ENCODE results near the gene TNNT1. TPM values are rescaled to one million over a fixed set of nuclear protein-coding genes. Genes with fewer than 3 reads are reported as not detected.

TNNT1 gene
- total RNA-seq, 4 donors from 2014 or later = not detected

DNA sequence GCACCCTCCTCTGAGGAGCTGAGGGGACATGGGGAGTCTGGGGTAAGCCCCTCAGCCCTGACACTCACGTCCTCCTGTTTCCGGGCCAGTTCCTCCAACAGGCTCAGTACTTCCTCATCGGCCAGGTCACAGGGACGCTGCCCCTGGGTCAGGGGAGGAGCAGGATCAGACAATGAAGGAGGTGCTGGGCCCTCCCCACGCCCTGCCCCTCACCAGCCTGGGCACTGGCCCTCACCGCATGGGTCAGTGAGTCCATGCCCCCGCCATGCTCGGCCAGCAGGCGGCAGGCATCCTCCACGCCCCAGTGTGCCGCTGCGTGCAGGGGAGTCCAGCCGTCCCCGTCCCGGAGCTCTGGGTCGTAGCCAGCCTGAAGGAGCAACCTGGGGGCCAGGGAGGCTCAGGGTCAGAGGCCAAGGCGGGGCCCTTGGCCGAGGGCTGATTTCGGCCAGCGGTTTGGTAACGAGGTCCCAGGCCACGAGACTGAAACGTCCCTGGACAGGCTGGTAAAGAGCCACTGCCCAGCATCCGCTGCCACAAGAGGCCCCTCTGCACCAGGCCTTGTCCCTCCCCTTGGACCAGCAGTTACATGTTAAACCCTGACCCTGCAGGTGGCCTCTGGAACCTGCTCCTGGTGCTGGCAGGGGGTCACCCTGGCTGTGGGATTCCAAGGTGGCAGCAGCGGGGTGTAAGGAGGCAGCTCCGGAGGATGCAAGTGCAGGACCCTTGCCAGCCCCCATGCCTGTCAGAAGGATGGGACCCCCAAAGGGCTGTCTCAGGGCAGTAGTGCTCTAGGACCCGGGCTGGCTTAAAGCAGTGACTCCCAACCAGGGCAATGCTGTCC lies 50.1 kb downstream of the TNNT1 start:
- TF ChIP-seq, protein P1, sequence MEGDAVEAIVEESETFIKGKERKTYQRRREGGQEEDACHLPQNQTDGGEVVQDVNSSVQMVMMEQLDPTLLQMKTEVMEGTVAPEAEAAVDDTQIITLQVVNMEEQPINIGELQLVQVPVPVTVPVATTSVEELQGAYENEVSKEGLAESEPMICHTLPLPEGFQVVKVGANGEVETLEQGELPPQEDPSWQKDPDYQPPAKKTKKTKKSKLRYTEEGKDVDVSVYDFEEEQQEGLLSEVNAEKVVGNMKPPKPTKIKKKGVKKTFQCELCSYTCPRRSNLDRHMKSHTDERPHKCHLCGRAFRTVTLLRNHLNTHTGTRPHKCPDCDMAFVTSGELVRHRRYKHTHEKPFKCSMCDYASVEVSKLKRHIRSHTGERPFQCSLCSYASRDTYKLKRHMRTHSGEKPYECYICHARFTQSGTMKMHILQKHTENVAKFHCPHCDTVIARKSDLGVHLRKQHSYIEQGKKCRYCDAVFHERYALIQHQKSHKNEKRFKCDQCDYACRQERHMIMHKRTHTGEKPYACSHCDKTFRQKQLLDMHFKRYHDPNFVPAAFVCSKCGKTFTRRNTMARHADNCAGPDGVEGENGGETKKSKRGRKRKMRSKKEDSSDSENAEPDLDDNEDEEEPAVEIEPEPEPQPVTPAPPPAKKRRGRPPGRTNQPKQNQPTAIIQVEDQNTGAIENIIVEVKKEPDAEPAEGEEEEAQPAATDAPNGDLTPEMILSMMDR (IDR thresholded peaks at IDR 0.05) = no peak
- Histone ChIP-seq H3K27ac (no peak overlapping the region), H3K27me3 (no peaks in the 10 kb centered on the region), H3K9me3 (no peaks in the 10 kb centered on the region), H3K4me1 (no peaks in the 10 kb centered on the region), H3K4me3 (replicated peaks in 1 of 3) (no peak overlapping the region), H3K36me3 (peaks cover 21 to 25% of the 10 kb centered on the region in 2 donors)
- intact Hi-C loops (cut with DNase I) = no loop called here
- WGBS, 2 donors = 88% methylated on average over 16 of the region's 27 CpGs; no CpG with 5 or more reads in 1 of the 2 donors
- DNase-seq = no peak

- TF ChIP-seq POLR2A (IDR thresholded peaks at IDR 0.05) = no peak
- TF ChIP-seq, protein P1 (IDR thresholded peaks at IDR 0.05) = no peak
- no peaks in the 10 kb centered on the region for H3K9me3 ChIP-seq
- intact Hi-C loops (cut with DNase I) = no loop called here
- no peak for DNase-seq
- no peak overlapping the region for H3K4me3 ChIP-seq (replicated peaks in 1 of 3)
- no peaks in the 10 kb centered on the region for H3K4me1 ChIP-seq
- peaks cover 19 to 22% of the 10 kb centered on the region in 2 donors for H3K36me3 ChIP-seq
- no peak overlapping the region for H3K27ac ChIP-seq
- 94 to 96% methylated on average over 19 to 23 of the region's 23 CpGs for WGBS, 2 donors
- no peaks in the 10 kb centered on the region for H3K27me3 ChIP-seq
Observed at GRCh38 chr19:55097864-55098715, 50.9 kb downstream of the TNNT1 start.

GRCh38 chr19:55096061-55096701 lies 52.8 kb downstream of the TNNT1 start:
- TF ChIP-seq POLR2A (IDR thresholded peaks at IDR 0.05) = no peak
- TF ChIP-seq, protein P1 (IDR thresholded peaks at IDR 0.05) = no peak
- Histone ChIP-seq H3K27ac (no peak overlapping the region), H3K4me3 (replicated peaks in 1 of 3) (no peak overlapping the region), H3K9me3 (no peaks in the 10 kb centered on the region), H3K36me3 (peaks cover 31 to 32% of the 10 kb centered on the region in 2 donors), H3K4me1 (no peaks in the 10 kb centered on the region), H3K27me3 (no peaks in the 10 kb centered on the region)
- intact Hi-C loops (cut with DNase I) = no loop called here
- 82 to 85% methylated on average over 7 to 19 of the region's 23 CpGs for WGBS, 2 donors
- DNase-seq = no peak

DNA sequence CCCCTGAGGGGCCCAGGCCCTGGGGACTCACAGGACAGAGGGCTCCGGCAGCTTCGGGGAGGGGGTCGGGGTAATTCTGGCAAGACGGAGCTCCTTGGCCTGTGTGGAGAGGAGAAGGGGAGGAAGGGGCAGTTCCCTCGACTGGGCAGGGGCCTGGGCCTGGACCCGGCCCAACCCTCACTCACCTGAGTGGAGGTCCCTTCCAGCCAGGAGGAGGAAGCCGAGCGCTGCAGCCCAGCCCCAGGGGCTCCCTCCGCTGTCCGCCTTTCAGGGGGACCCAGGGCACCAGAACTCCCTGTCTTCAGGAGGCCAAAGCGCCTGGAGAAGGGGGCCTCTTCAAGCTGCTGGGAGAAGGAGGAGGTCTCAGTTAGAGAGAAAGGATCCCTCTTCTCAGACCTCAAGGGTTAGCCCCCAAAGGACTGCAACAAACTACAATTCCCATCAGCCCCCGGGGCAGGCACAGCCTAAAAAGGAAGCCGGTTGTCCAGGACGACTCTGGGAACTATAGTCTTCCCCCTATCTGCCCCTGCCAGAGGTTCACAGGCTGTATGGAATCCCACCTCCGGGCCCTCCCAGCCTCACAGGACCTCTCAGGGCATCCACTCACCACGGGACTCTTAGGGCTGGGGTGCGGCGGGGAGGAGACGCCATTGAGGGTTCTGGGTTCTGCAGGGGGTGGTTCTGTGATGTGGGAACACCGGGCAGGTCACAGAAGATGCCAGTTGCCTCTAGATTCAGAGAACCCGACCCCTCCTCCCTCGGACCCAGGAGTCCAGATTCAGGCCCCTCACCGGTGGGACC lies 53.5 kb downstream of the TNNT1 start:
- H3K9me3 ChIP-seq = no peaks in the 10 kb centered on the region
- whole genome bisulfite sequencing, 2 donors = 87 to 91% methylated on average over 14 to 18 of the region's 23 CpGs
- peaks cover 31 to 33% of the 10 kb centered on the region in 2 donors for H3K36me3 ChIP-seq
- no peaks in the 10 kb centered on the region for H3K27me3 ChIP-seq
- no peaks in the 10 kb centered on the region for H3K4me1 ChIP-seq
- TF ChIP-seq POLR2A (IDR thresholded peaks at IDR 0.05) = no peak
- TF ChIP-seq, protein P1 (IDR thresholded peaks at IDR 0.05) = no peak
- intact Hi-C loops (cut with DNase I) = no loop called here
- no peak overlapping the region for H3K27ac ChIP-seq
- DNase-seq = no peak
- no peak overlapping the region for H3K4me3 ChIP-seq (replicated peaks in 1 of 3)
